Neuronal stem cell (in vitro differentiated cells): ENCODE measurements around the gene DOK1.

ENCODE experiments used
- DNase-seq: peaks from one replicate; pipeline ENCODE4 v3.0.0-alpha.2; 2013; ENCODE audit warnings: low spot score
- H2AFZ ChIP-seq: one replicate; pipeline ENCODE4 v1.6.1; 2013; ENCODE audit warnings: mild to moderate bottlenecking, low read length, inconsistent platforms
- H2AK5ac ChIP-seq: 2 replicates; pipeline ENCODE4 v1.6.1; 2013; ENCODE audit warnings: low read depth, mild to moderate bottlenecking, inconsistent platforms, low read length, moderate library complexity, mixed read lengths
- H2BK120ac ChIP-seq: 2 replicates; pipeline ENCODE4 v1.6.1; 2013; ENCODE audit warnings: low read depth, mild to moderate bottlenecking, inconsistent platforms, low read length, moderate library complexity, mixed read lengths
- H2BK12ac ChIP-seq: one replicate; pipeline ENCODE4 v1.6.1; 2013; ENCODE audit warnings: low read length, inconsistent platforms
- H2BK15ac ChIP-seq: 2 replicates; pipeline ENCODE4 v1.6.1; 2013; ENCODE audit warnings: mild to moderate bottlenecking, low read length, inconsistent platforms, mixed read lengths
- H2BK5ac ChIP-seq: one replicate; pipeline ENCODE4 v1.6.1; 2013; ENCODE audit warnings: inconsistent platforms, mild to moderate bottlenecking, low read length, moderate library complexity
- H3K14ac ChIP-seq: one replicate; pipeline ENCODE4 v1.6.1; 2013; ENCODE audit warnings: low read length, inconsistent platforms
- H3K18ac ChIP-seq: 2 replicates; pipeline ENCODE4 v1.6.1; 2013; ENCODE audit warnings: low read length, inconsistent platforms
- H3K23ac ChIP-seq: 2 replicates; pipeline ENCODE4 v1.6.1; 2013; ENCODE audit warnings: low read depth, mild to moderate bottlenecking, mixed read lengths, low read length, inconsistent platforms; ENCODE audit not compliant: poor library complexity
- H3K27ac ChIP-seq: replicated peaks from 3 replicates; pipeline ENCODE4 v1.5.1; 2013; ENCODE audit warnings: low read length, inconsistent platforms
- H3K27me3 ChIP-seq, 3 experiments: 2 replicates each; pipeline ENCODE4 v1.6.1; 2013; ENCODE audit warnings: low read length in 3 of 3, mild to moderate bottlenecking in 2 of 3, inconsistent platforms in 1 of 3, low read depth in 1 of 3, mixed read lengths in 1 of 3, moderate library complexity in 1 of 3; ENCODE audit not compliant: control insufficient read depth in 3 of 3, insufficient read depth in 3 of 3
- H3K36me3 ChIP-seq, 2 donors: replicated peaks in 1 of 2; 2 replicates each; pipeline ENCODE4 v1.6.1; 2013; ENCODE audit warnings: low read length in 2 of 2; ENCODE audit not compliant: control insufficient read depth in 2 of 2, insufficient read depth in 2 of 2
- H3K4ac ChIP-seq: 2 replicates; pipeline ENCODE4 v1.6.1; 2013; ENCODE audit warnings: inconsistent platforms, mild to moderate bottlenecking, low read length, moderate library complexity
- H3K4me1 ChIP-seq, 2 donors: 1 replicate in 1 of 2; 2 replicates in 1 of 2; pipeline ENCODE4 v1.6.1; 2013; ENCODE audit warnings: low read length in 2 of 2, low read depth in 1 of 2; ENCODE audit not compliant: control insufficient read depth in 2 of 2, insufficient read depth in 1 of 2
- H3K4me2 ChIP-seq: one replicate; pipeline ENCODE4 v1.6.1; 2013; ENCODE audit warnings: mild to moderate bottlenecking, low read length, inconsistent platforms; ENCODE audit not compliant: insufficient read depth, poor library complexity, severe bottlenecking
- H3K4me3 ChIP-seq, 2 donors: 2 replicates each; pipeline ENCODE4 v1.5.1; 2013; ENCODE audit warnings: low read length in 2 of 2, mild to moderate bottlenecking in 2 of 2, inconsistent platforms in 1 of 2, moderate library complexity in 1 of 2
- H3K79me1 ChIP-seq: one replicate; pipeline ENCODE4 v1.6.1; 2013; ENCODE audit warnings: low read depth, mild to moderate bottlenecking, inconsistent platforms, low read length, moderate library complexity
- H3K9ac ChIP-seq: one replicate; pipeline ENCODE4 v1.6.1; 2013; ENCODE audit warnings: mild to moderate bottlenecking, low read depth, low read length, inconsistent platforms; ENCODE audit not compliant: poor library complexity
- H3K9me3 ChIP-seq, 2 donors: replicated peaks in 1 of 2; 2 replicates each; pipeline versions ENCODE3 to v1.6.1; 2013; ENCODE audit warnings: low read length in 2 of 2, mild to moderate bottlenecking in 2 of 2, inconsistent platforms in 1 of 2, low read depth in 1 of 2, mixed read lengths in 1 of 2, moderate library complexity in 1 of 2; ENCODE audit not compliant: control insufficient read depth in 2 of 2, insufficient read depth in 1 of 2
- H4K8ac ChIP-seq: one replicate; pipeline ENCODE4 v1.6.1; 2013; ENCODE audit warnings: low read depth, mild to moderate bottlenecking, inconsistent platforms, low read length, moderate library complexity
- H4K91ac ChIP-seq: one replicate; pipeline ENCODE4 v1.6.1; 2013; ENCODE audit warnings: low read length, low read depth, mild to moderate bottlenecking, inconsistent platforms; ENCODE audit not compliant: poor library complexity
- WGBS, 2 donors: extraction: QIAGEN DNeasy Blood & Tissue Kit; methylation state at CpG; one replicate each; pipeline ENCODE4 v1.1.7; 2013; ENCODE audit warnings: missing lambda C conversion rate in 2 of 2, mixed read lengths in 1 of 2; ENCODE audit not compliant: insufficient read length in 2 of 2, insufficient replicate concordance in 1 of 2; ENCODE audit errors: extremely low coverage in 2 of 2; 5-methylcytosine and 5-hydroxymethylcytosine counted together

Gene DOK1

DNA sequence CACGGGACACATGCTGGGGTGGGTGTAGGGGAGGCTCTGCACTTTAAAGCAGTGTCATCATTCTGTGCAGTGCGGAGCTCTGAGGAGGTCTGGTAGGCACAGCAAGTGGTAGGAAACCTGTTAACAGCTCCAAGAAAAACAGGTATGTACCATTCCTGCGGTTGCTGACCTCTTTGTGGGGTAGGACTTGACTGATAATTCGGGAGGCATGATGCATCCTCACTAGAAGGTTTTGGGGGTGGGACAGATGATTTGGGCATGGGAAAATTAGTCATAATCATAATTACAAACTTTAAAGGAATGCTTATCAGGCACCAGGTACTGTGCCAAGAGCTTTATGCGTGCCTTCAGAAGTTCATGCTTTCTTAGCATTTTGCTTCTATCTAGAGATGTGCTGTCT lies 9.7 kb downstream of the DOK1 start:
- Histone ChIP-seq H3K4me2 (no peak overlapping the region), H3K9ac (no peak overlapping the region), H3K4me1 (peaks cover 0 to 3% of the 10 kb centered on the region in 2 donors), H2BK120ac (no peak overlapping the region), H2BK15ac (no peak overlapping the region), H3K18ac (no peak overlapping the region), H3K27me3 (peaks cover 0 to 57% (median 19%) of the 10 kb centered on the region in 3 experiments), H2BK12ac (no peak overlapping the region), H3K4ac (no peak overlapping the region), H3K36me3 (no peaks in the 10 kb centered on the region), H3K79me1 (no peaks in the 10 kb centered on the region), H2BK5ac (no peak overlapping the region), H3K14ac (no peak overlapping the region), H2AFZ (no peak overlapping the region), H3K4me3 (no peak overlapping the region), H3K23ac (no peak overlapping the region), H2AK5ac (no peak overlapping the region), H3K27ac (no peak overlapping the region), H3K9me3 (no peaks in the 10 kb centered on the region), H4K8ac (no peak overlapping the region), H4K91ac (no peak overlapping the region)
- no peak for DNase-seq
- no CpG with 5 or more reads among the region's 5 CpGs for WGBS, 2 donors

GRCh38 chr2:74566076-74566753 lies 11.7 kb downstream of the DOK1 start:
- no CpG with 5 or more reads among the region's 7 CpGs for WGBS, 2 donors

GRCh38 chr2:74566754-74567085 lies 12.2 kb downstream of the DOK1 start:
- H4K8ac ChIP-seq, result no peak overlapping the region
- no peak overlapping the region for H3K9ac ChIP-seq
- no peaks in the 10 kb centered on the region for H3K79me1 ChIP-seq
- no peak overlapping the region for H2BK5ac ChIP-seq
- H3K4me3 ChIP-seq, result no peak overlapping the region
- H3K4me2 ChIP-seq, result no peak overlapping the region
- H3K4ac ChIP-seq, result no peak overlapping the region
- H2BK15ac ChIP-seq, result no peak overlapping the region
- no peak overlapping the region for H3K23ac ChIP-seq
- no peak overlapping the region for H2AFZ ChIP-seq
- no peaks in the 10 kb centered on the region for H3K9me3 ChIP-seq
- no peak overlapping the region for H2BK120ac ChIP-seq
- DNase-seq, result no peak
- H3K27me3 ChIP-seq, result peaks cover 0 to 66% (median 6%) of the 10 kb centered on the region in 3 experiments
- no peaks in the 10 kb centered on the region for H3K4me1 ChIP-seq
- H2AK5ac ChIP-seq, result no peak overlapping the region
- no peak overlapping the region for H3K18ac ChIP-seq
- no peak overlapping the region for H3K14ac ChIP-seq
- H2BK12ac ChIP-seq, result no peak overlapping the region
- H3K27ac ChIP-seq, result no peak overlapping the region
- H4K91ac ChIP-seq, result no peak overlapping the region
- no peaks in the 10 kb centered on the region for H3K36me3 ChIP-seq

More at GRCh38 chr2:74566076-74566753, 11.7 kb downstream of the DOK1 start:
- Histone ChIP-seq H2AFZ (no peak overlapping the region), H2BK12ac (no peak overlapping the region), H3K14ac (no peak overlapping the region), H2BK120ac (no peak overlapping the region), H4K91ac (no peak overlapping the region), H2BK15ac (no peak overlapping the region), H3K4me2 (no peak overlapping the region), H3K27me3 (peaks cover 0 to 68% (median 9%) of the 10 kb centered on the region in 3 experiments), H4K8ac (no peak overlapping the region), H3K4me3 (no peak overlapping the region), H3K36me3 (no peaks in the 10 kb centered on the region), H3K18ac (no peak overlapping the region), H2AK5ac (no peak overlapping the region), H3K79me1 (no peaks in the 10 kb centered on the region), H3K4ac (no peak overlapping the region), H3K9ac (no peak overlapping the region), H3K4me1 (no peaks in the 10 kb centered on the region), H2BK5ac (no peak overlapping the region), H3K23ac (no peak overlapping the region), H3K9me3 (no peaks in the 10 kb centered on the region), H3K27ac (no peak overlapping the region)
- no peak for DNase-seq

DNA sequence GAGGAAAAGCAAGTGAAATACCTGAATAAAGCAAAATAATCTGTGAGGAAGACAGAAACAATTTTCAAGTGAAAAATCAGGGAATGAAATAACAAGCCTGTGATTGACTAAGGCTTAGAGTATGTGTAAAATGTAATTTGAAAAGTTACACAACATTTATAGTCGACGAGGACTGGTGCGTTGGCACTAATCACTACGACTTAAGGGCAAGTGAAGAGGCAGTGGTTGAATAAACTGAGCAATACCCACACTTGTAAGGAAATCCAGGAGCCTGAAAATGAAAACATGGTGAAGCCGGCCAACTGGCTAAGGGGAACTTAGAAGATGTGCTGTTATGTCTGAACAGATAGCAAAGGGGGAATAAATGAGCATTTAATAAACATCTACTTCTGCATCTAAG lies 13.4 kb downstream of the DOK1 start:
- Histone ChIP-seq H3K27me3 (peaks cover 0 to 58% (median 2%) of the 10 kb centered on the region in 3 experiments), H3K4ac (no peak overlapping the region), H2BK5ac (no peak overlapping the region), H3K18ac (no peak overlapping the region), H3K23ac (no peak overlapping the region), H3K9me3 (no peaks in the 10 kb centered on the region), H3K79me1 (no peaks in the 10 kb centered on the region), H3K4me1 (no peaks in the 10 kb centered on the region), H3K4me3 (no peak overlapping the region), H2BK12ac (no peak overlapping the region), H2BK120ac (no peak overlapping the region), H2AFZ (no peak overlapping the region), H3K36me3 (no peaks in the 10 kb centered on the region), H2BK15ac (no peak overlapping the region), H3K14ac (no peak overlapping the region), H3K4me2 (no peak overlapping the region), H4K91ac (no peak overlapping the region), H2AK5ac (no peak overlapping the region), H3K27ac (no peak overlapping the region), H4K8ac (no peak overlapping the region), H3K9ac (no peak overlapping the region)
- no peak for DNase-seq
- WGBS, 2 donors, result no CpG with 5 or more reads among the region's 5 CpGs
